Measurements from ENCODE around the gene YEATS4. TPM values are rescaled to one million over a fixed set of nuclear protein-coding genes. Genes with fewer than 3 reads are reported as not detected.

YEATS4 gene
- total and polyA plus RNA-seq, 2 experiments from 2014 or later = 64.7 to 90.5 TPM

DNA sequence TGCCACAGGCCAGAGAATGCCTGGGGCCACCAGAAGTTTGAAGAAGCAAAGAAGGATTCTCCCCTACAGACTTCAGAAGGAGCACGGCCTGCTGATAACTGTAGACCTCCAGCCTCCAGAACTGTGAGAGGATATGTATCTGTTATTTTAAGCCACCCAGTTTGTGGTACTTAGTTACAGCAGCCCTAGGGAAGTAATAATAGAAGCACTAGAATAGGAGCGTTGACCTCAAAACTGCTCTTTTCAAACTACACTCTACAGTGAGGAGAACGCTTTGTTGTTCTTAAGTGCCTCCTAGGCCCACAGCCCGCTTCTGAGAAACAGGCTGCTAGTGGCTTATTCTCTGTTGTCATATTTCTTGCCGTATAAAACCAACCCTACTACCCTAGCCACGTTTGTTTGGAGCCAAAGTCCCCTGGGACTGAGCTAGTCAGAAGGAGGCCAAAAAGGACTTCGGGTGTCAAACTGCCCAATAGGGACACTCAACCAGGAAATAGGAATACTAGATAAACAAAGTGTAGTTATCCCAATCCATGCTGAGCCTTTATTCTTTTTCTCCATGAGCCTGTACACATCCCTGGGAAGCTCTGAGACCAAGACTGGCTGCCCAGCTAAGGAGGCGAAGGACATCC, 72.2 kb downstream of the YEATS4 start:
- H4K20me1 ChIP-seq (replicated peaks; ENCODE audit: insufficient read depth) = no peaks in the 10 kb centered on the region
- no peaks in the 10 kb centered on the region for H3K36me3 ChIP-seq (ENCODE audit: insufficient read depth)
- no peak overlapping the region for H3K4me3 ChIP-seq
- H3F3A ChIP-seq (replicated peaks; ENCODE audit: low read depth) = no peaks in the 10 kb centered on the region
- no peak overlapping the region for H3K27ac ChIP-seq (ENCODE audit: low read depth)
- no peaks in the 10 kb centered on the region for H3K79me2 ChIP-seq (replicated peaks; ENCODE audit: insufficient read depth)
- Mint-ChIP-seq H3K4me1 (peaks cover 3% of the 10 kb centered on the region; the same call in 1 of the 3 replicates), H3K27me3 (ENCODE audit: insufficient read depth, low read depth, poor library complexity) (peaks cover 7% of the 10 kb centered on the region), H3K27ac (no peak overlapping the region), H3K9me3 (no peaks in the 10 kb centered on the region), H3K36me3 (ENCODE audit: low read depth) (no peaks in the 10 kb centered on the region), H3K4me3 (no peak overlapping the region)
- DNase-seq (ENCODE audit: low spot score) (no peak), ATAC-seq (no peak)
- no peaks in the 10 kb centered on the region for H3K27me3 ChIP-seq (ENCODE audit: insufficient read depth)
- no peak overlapping the region for H3K4me2 ChIP-seq
- H3K9me2 ChIP-seq (ENCODE audit: insufficient read depth) = no peaks in the 10 kb centered on the region
- H3K4me1 ChIP-seq (ENCODE audit: insufficient read depth) = no peaks in the 10 kb centered on the region
- TF ChIP-seq EZH2 (IDR thresholded peaks at IDR 0.05; ENCODE audit: low read depth, unreplicated experiment) (no peak), STAT1 (IDR thresholded peaks at IDR 0.05; ENCODE audit: unreplicated experiment) (no peak), JUNB (IDR thresholded peaks at IDR 0.05; ENCODE audit: unreplicated experiment) (no peak), ZNF331 (CRISPR knock-in tag; IDR thresholded peaks at IDR 0.05; ENCODE audit: low read depth) (no peak), NANOG (IDR thresholded peaks at IDR 0.05; ENCODE audit: borderline replicate concordance) (no peak), ZNF114 (CRISPR knock-in tag; IDR thresholded peaks at IDR 0.05) (no peak), POLR2AphosphoS5 (IDR thresholded peaks at IDR 0.05; ENCODE audit: low read depth) (no peak), CREB1 (CRISPR knock-in tag; IDR thresholded peaks at IDR 0.05; ENCODE audit: low read depth) (no peak), EZH2phosphoT487 (IDR thresholded peaks at IDR 0.05; ENCODE audit: unreplicated experiment) (no peak)
- TF ChIP-seq, protein P1, sequence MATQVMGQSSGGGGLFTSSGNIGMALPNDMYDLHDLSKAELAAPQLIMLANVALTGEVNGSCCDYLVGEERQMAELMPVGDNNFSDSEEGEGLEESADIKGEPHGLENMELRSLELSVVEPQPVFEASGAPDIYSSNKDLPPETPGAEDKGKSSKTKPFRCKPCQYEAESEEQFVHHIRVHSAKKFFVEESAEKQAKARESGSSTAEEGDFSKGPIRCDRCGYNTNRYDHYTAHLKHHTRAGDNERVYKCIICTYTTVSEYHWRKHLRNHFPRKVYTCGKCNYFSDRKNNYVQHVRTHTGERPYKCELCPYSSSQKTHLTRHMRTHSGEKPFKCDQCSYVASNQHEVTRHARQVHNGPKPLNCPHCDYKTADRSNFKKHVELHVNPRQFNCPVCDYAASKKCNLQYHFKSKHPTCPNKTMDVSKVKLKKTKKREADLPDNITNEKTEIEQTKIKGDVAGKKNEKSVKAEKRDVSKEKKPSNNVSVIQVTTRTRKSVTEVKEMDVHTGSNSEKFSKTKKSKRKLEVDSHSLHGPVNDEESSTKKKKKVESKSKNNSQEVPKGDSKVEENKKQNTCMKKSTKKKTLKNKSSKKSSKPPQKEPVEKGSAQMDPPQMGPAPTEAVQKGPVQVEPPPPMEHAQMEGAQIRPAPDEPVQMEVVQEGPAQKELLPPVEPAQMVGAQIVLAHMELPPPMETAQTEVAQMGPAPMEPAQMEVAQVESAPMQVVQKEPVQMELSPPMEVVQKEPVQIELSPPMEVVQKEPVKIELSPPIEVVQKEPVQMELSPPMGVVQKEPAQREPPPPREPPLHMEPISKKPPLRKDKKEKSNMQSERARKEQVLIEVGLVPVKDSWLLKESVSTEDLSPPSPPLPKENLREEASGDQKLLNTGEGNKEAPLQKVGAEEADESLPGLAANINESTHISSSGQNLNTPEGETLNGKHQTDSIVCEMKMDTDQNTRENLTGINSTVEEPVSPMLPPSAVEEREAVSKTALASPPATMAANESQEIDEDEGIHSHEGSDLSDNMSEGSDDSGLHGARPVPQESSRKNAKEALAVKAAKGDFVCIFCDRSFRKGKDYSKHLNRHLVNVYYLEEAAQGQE (IDR thresholded peaks at IDR 0.05; ENCODE audit: unreplicated experiment) = no peak
- TF ChIP-seq, protein P2, sequence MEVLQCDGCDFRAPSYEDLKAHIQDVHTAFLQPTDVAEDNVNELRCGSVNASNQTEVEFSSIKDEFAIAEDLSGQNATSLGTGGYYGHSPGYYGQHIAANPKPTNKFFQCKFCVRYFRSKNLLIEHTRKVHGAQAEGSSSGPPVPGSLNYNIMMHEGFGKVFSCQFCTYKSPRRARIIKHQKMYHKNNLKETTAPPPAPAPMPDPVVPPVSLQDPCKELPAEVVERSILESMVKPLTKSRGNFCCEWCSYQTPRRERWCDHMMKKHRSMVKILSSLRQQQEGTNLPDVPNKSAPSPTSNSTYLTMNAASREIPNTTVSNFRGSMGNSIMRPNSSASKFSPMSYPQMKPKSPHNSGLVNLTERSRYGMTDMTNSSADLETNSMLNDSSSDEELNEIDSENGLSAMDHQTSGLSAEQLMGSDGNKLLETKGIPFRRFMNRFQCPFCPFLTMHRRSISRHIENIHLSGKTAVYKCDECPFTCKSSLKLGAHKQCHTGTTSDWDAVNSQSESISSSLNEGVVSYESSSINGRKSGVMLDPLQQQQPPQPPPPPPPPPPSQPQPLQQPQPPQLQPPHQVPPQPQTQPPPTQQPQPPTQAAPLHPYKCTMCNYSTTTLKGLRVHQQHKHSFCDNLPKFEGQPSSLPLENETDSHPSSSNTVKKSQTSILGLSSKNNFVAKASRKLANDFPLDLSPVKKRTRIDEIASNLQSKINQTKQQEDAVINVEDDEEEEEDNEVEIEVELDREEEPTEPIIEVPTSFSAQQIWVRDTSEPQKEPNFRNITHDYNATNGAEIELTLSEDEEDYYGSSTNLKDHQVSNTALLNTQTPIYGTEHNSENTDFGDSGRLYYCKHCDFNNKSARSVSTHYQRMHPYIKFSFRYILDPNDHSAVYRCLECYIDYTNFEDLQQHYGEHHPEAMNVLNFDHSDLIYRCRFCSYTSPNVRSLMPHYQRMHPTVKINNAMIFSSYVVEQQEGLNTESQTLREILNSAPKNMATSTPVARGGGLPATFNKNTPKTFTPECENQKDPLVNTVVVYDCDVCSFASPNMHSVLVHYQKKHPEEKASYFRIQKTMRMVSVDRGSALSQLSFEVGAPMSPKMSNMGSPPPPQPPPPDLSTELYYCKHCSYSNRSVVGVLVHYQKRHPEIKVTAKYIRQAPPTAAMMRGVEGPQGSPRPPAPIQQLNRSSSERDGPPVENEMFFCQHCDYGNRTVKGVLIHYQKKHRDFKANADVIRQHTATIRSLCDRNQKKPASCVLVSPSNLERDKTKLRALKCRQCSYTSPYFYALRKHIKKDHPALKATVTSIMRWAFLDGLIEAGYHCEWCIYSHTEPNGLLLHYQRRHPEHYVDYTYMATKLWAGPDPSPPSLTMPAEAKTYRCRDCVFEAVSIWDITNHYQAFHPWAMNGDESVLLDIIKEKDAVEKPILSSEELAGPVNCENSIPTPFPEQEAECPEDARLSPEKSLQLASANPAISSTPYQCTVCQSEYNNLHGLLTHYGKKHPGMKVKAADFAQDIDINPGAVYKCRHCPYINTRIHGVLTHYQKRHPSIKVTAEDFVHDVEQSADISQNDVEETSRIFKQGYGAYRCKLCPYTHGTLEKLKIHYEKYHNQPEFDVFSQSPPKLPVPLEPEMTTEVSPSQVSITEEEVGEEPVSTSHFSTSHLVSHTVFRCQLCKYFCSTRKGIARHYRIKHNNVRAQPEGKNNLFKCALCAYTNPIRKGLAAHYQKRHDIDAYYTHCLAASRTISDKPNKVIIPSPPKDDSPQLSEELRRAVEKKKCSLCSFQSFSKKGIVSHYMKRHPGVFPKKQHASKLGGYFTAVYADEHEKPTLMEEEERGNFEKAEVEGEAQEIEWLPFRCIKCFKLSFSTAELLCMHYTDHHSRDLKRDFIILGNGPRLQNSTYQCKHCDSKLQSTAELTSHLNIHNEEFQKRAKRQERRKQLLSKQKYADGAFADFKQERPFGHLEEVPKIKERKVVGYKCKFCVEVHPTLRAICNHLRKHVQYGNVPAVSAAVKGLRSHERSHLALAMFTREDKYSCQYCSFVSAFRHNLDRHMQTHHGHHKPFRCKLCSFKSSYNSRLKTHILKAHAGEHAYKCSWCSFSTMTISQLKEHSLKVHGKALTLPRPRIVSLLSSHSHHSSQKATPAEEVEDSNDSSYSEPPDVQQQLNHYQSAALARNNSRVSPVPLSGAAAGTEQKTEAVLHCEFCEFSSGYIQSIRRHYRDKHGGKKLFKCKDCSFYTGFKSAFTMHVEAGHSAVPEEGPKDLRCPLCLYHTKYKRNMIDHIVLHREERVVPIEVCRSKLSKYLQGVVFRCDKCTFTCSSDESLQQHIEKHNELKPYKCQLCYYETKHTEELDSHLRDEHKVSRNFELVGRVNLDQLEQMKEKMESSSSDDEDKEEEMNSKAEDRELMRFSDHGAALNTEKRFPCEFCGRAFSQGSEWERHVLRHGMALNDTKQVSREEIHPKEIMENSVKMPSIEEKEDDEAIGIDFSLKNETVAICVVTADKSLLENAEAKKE (CRISPR knock-in tag; IDR thresholded peaks at IDR 0.05) = no peak
- TF ChIP-seq, protein P3, sequence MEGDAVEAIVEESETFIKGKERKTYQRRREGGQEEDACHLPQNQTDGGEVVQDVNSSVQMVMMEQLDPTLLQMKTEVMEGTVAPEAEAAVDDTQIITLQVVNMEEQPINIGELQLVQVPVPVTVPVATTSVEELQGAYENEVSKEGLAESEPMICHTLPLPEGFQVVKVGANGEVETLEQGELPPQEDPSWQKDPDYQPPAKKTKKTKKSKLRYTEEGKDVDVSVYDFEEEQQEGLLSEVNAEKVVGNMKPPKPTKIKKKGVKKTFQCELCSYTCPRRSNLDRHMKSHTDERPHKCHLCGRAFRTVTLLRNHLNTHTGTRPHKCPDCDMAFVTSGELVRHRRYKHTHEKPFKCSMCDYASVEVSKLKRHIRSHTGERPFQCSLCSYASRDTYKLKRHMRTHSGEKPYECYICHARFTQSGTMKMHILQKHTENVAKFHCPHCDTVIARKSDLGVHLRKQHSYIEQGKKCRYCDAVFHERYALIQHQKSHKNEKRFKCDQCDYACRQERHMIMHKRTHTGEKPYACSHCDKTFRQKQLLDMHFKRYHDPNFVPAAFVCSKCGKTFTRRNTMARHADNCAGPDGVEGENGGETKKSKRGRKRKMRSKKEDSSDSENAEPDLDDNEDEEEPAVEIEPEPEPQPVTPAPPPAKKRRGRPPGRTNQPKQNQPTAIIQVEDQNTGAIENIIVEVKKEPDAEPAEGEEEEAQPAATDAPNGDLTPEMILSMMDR (conservative IDR thresholded peaks at IDR 0.05; ENCODE audit: low read depth in 2 of 2) = no peak
- TF ChIP-seq, protein P4, sequence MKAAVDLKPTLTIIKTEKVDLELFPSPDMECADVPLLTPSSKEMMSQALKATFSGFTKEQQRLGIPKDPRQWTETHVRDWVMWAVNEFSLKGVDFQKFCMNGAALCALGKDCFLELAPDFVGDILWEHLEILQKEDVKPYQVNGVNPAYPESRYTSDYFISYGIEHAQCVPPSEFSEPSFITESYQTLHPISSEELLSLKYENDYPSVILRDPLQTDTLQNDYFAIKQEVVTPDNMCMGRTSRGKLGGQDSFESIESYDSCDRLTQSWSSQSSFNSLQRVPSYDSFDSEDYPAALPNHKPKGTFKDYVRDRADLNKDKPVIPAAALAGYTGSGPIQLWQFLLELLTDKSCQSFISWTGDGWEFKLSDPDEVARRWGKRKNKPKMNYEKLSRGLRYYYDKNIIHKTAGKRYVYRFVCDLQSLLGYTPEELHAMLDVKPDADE (IDR thresholded peaks at IDR 0.05) = no peak
- no peak overlapping the region for H2AFZ ChIP-seq
